Testis (tissue), 3 donors: ENCODE measurements around the gene SHANK1. TPM values are rescaled to one million over a fixed set of nuclear protein-coding genes. Genes with fewer than 3 reads are reported as not detected.
"Not testable (repeated sequence)": the region's sequence is repeated elsewhere in the genome, so short reads cannot be mapped to it uniquely, and the experiment has no call there.

ENCODE experiments used
- DNase-seq: peaks from one replicate; pipeline ENCODE4 v3.0.0-alpha.2; 2019
- H3K27ac ChIP-seq, 2 donors: fragments of 200-600 bp; sonication (generic); one replicate each; pipeline ENCODE4 v1.5.1; 2019
- H3K27me3 ChIP-seq: fragments of 200-600 bp; sonication (generic); one replicate; pipeline ENCODE4 v1.5.1; 2019
- H3K36me3 ChIP-seq: fragments of 200-600 bp; sonication (generic); one replicate; pipeline ENCODE4 v1.5.1; 2017; ENCODE audit warnings: low read depth; ENCODE audit errors: missing control alignments
- H3K4me1 ChIP-seq: fragments of 200-600 bp; sonication (generic); one replicate; pipeline ENCODE4 v1.5.1; 2019
- H3K4me3 ChIP-seq, 2 donors: fragments of 200-600 bp; sonication (generic); one replicate each; pipeline ENCODE4 v1.5.1; 2017 to 2019
- H3K9me3 ChIP-seq: fragments of 200-600 bp; sonication (generic); one replicate; pipeline ENCODE4 v1.5.1; 2017
- CTCF ChIP-seq, 3 experiments: fragments of 450-650 bp in 2 of 3; fragments of 200-600 bp in 1 of 3; sonication (generic) in 1 of 3; IDR thresholded peaks; one replicate each; pipeline ENCODE4 v1.5.1; 2016 to 2019; ENCODE audit warnings: antibody characterized with exemption in 3 of 3, mild to moderate bottlenecking in 2 of 3, moderate library complexity in 1 of 3
- POLR2A ChIP-seq: fragments of 450-650 bp; IDR thresholded peaks from one replicate; pipeline ENCODE4 v1.6.1; 2017; ENCODE audit warnings: antibody characterized with exemption, mild to moderate bottlenecking, moderate library complexity
- WGBS, 2 donors: methylation state at CpG; one replicate each; pipeline ENCODE4 v1.1.5; 2018; 5-methylcytosine and 5-hydroxymethylcytosine counted together
- intact Hi-C: fragments of 100-400 bp; cut with DNase I; formaldehyde crosslinking; loops from one replicate; pipeline ENCODE4 v1.15.1; 2023; ENCODE audit warnings: low total_unique reads
- polyA plus RNA-seq: library from polyadenylated mRNA; stranded (reverse); fragments of 350-450 nt; fragmentation: Illumina TruSeq; extraction: RNeasy Lipid Tissue Mini Kit (QIAGEN cat#74804); gene quantifications from one replicate; pipeline ENCODE4 v1.2.3, GENCODE V29; 2014; ENCODE audit warnings: low read depth, low replicate concordance; ENCODE audit not compliant: insufficient read depth
- total RNA-seq, 2 donors: library from RNA; depleted of rRNA; stranded (reverse); fragments of >200 nt; gene quantifications; one replicate each; pipeline ENCODE4 v1.2.3, GENCODE V29; 2016

SHANK1 gene
- total and polyA plus RNA-seq, 3 donors from 2014 or later = 4.1 to 5.4 (median 4.5) TPM

- intact Hi-C loops = loop anchor here (5.0 kb wide), 1 partner anchor 648 kb away; no protein-coding TSS in a partner anchor
- Histone ChIP-seq H3K4me3 (no peak overlapping the region), H3K27ac (no peak overlapping the region), H3K9me3 (no peaks in the 10 kb centered on the region), H3K4me1 (no peaks in the 10 kb centered on the region), H3K36me3 (no peaks in the 10 kb centered on the region), H3K27me3 (no peaks in the 10 kb centered on the region)
- no peak for DNase-seq
- TF ChIP-seq CTCF (IDR thresholded peaks at IDR 0.05) (no peak), POLR2A (no peak)
- WGBS, 2 donors = 46 to 56% methylated on average over 6 of the region's 6 CpGs
These were observed 29.9 kb upstream of the SHANK1 start for GRCh38 chr19:50749490-50749889.

- WGBS, 2 donors = 63 to 83% methylated on average over 14 of the region's 14 CpGs
- H3K4me1 ChIP-seq, H3K4me3 ChIP-seq, H3K9me3 ChIP-seq, H3K27ac ChIP-seq, H3K36me3 ChIP-seq, DNase-seq, H3K27me3 ChIP-seq: not testable (repeated sequence)
- intact Hi-C loops = loop anchor here (5.0 kb wide), 1 partner anchor 650 kb away; no protein-coding TSS in a partner anchor
These were observed 27.5 kb upstream of the SHANK1 start for GRCh38 chr19:50747141-50747540.

GRCh38 chr19:50745221-50745620 lies 25.6 kb upstream of the SHANK1 start:
- no peaks in the 10 kb centered on the region for H3K9me3 ChIP-seq
- no peaks in the 10 kb centered on the region for H3K27me3 ChIP-seq
- H3K36me3 ChIP-seq = no peaks in the 10 kb centered on the region
- no peaks in the 10 kb centered on the region for H3K4me1 ChIP-seq
- WGBS, 2 donors = 66 to 72% methylated on average over 10 of the region's 10 CpGs
- TF ChIP-seq CTCF (IDR thresholded peaks at IDR 0.05) (no peak), POLR2A (no peak)
- DNase-seq = no peak
- intact Hi-C loops = loop anchor here (5.0 kb wide), 1 partner anchor 652 kb away; no protein-coding TSS in a partner anchor
- H3K27ac ChIP-seq = no peak overlapping the region
- H3K4me3 ChIP-seq = no peak overlapping the region

- H3K9me3 ChIP-seq = no peaks in the 10 kb centered on the region
- DNase-seq = no peak
- H3K4me1 ChIP-seq = no peaks in the 10 kb centered on the region
- WGBS, 2 donors = 70 to 77% methylated on average over 5 to 6 of the region's 6 CpGs
- intact Hi-C loops = no loop called here
- no peak for TF ChIP-seq POLR2A
- TF ChIP-seq CTCF (IDR thresholded peaks at IDR 0.05) = no peak
- no peak overlapping the region for H3K27ac ChIP-seq
- no peak overlapping the region for H3K4me3 ChIP-seq
- no peaks in the 10 kb centered on the region for H3K36me3 ChIP-seq
- H3K27me3 ChIP-seq = no peaks in the 10 kb centered on the region
These were observed 23.9 kb upstream of the SHANK1 start for GRCh38 chr19:50743537-50743936.

DNA sequence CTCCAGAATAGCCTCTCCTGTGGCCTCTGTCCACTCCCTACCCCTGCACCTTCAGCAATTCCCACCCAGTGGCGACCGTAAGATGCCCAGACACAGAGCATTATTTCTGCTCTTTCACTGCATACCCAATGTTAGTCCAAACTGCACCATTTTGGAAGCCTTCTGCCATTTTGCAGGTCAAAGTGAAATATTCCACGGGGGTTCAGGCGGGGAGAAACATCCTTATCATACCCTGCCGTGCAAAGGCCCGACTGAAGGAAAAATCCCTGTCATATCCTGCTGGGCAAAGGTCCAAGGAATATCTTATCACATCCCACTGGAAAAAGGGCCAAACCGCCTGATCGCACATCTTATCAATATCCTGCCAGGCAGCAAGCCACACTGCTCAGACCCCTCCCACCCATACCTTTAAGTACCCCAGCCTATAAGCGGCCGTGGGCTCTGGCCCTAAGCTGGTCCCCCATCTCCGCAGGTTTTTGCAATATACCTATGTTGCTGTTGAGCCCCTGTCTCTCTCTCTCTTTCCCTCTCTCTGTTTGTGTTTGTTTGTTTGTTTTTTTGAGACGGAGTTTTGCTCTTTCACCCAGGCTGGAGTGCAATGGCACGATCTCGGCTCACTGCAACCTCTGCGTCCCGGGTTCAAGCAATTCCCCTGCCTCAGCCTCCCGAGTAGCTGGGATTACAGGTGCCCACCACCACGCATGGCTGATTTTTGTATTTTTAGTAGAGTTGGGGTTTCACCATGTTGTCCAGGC lies 21.8 kb upstream of the SHANK1 start:
- intact Hi-C loops = no loop called here
- no peak overlapping the region for H3K27ac ChIP-seq
- TF ChIP-seq POLR2A (no peak), CTCF (IDR thresholded peaks at IDR 0.05) (no peak)
- no peaks in the 10 kb centered on the region for H3K27me3 ChIP-seq
- H3K4me3 ChIP-seq = no peak overlapping the region
- H3K4me1 ChIP-seq = no peaks in the 10 kb centered on the region
- WGBS, 2 donors = 64 to 65% methylated on average over 18 of the region's 18 CpGs
- DNase-seq = no peak
- H3K9me3 ChIP-seq = no peaks in the 10 kb centered on the region
- no peaks in the 10 kb centered on the region for H3K36me3 ChIP-seq
